SK-N-SH treated with all-trans-retinoic acid at 6 μM for 48 hours (cell line): ENCODE measurements around the gene CDCA8.

Experiments
- ISL1 ChIP-seq: fragments of 250-450 bp; sonication (Bioruptor Pico); IDR thresholded peaks from 2 replicates; pipeline ENCODE4 v2.1.2; 2022; ENCODE audit warnings: mild to moderate bottlenecking, moderate library complexity
- OSR1 ChIP-seq: fragments of 250-450 bp; sonication (Bioruptor Pico); IDR thresholded peaks from 2 replicates; pipeline ENCODE4 v1.8.0; 2022; ENCODE audit warnings: moderate library complexity, mild to moderate bottlenecking, inconsistent platforms
- PATZ1 ChIP-seq: fragments of 250-450 bp; sonication (Bioruptor Pico); IDR thresholded peaks from 2 replicates; pipeline ENCODE4 v1.8.0; 2020; ENCODE audit warnings: mild to moderate bottlenecking, moderate library complexity, borderline replicate concordance
- RARB ChIP-seq: fragments of 250-450 bp; sonication (Bioruptor Pico); IDR thresholded peaks from 2 replicates; pipeline ENCODE4 v1.8.0; 2021; ENCODE audit warnings: mild to moderate bottlenecking, moderate library complexity
- TCF4 ChIP-seq: fragments of 250-450 bp; sonication (Bioruptor Pico); IDR thresholded peaks from 2 replicates; pipeline ENCODE4 v1.8.0; 2021; ENCODE audit warnings: mild to moderate bottlenecking, moderate library complexity, borderline replicate concordance
- ZC3H10 ChIP-seq: fragments of 250-450 bp; sonication (Bioruptor Pico); IDR thresholded peaks from 2 replicates; pipeline ENCODE4 v1.5.1; 2021; ENCODE audit warnings: mild to moderate bottlenecking, moderate library complexity
- ZNF70 ChIP-seq: fragments of 450-650 bp; formaldehyde crosslinking; IDR thresholded peaks from 2 replicates; pipeline ENCODE4 v1.5.0; 2020; ENCODE audit warnings: mild to moderate bottlenecking, moderate library complexity
- ZNF8 ChIP-seq: fragments of 450-650 bp; formaldehyde crosslinking; IDR thresholded peaks from 2 replicates; pipeline ENCODE4 v1.5.0; 2020; ENCODE audit warnings: mild to moderate bottlenecking, moderate library complexity

- TF ChIP-seq ISL1 (CRISPR knock-in tag), result no peak
- TF ChIP-seq ZC3H10 (CRISPR knock-in tag), result no peak
- TF ChIP-seq ZNF8 (CRISPR knock-in tag), result no peak
- no peak for TF ChIP-seq PATZ1
- TF ChIP-seq TCF4, result no peak
- no peak for TF ChIP-seq ZNF70 (CRISPR knock-in tag)
- TF ChIP-seq RARB (CRISPR knock-in tag), result no peak
- no peak for TF ChIP-seq OSR1 (CRISPR knock-in tag)
Observed at GRCh38 chr1:37726751-37727585, 34.7 kb downstream of the CDCA8 start.
